ENCODE data around the gene HS3ST5.

Gene HS3ST5

GRCh38 chr6:114144887-114145851 lies 197.7 kb downstream of the HS3ST5 start:
- DNase-seq = no peak

- DNase-seq = no peak
Observed at GRCh38 chr6:114142258-114142657, 200.6 kb downstream of the HS3ST5 start.

- no peak for DNase-seq
Observed at GRCh38 chr6:114140416-114140815, 202.4 kb downstream of the HS3ST5 start.

- no peak for DNase-seq
Observed at GRCh38 chr6:114138577-114139248, 204.1 kb downstream of the HS3ST5 start.

GRCh38 chr6:114135363-114135971 lies 207.4 kb downstream of the HS3ST5 start:
- no peak for DNase-seq

- no peak for DNase-seq
Observed at GRCh38 chr6:114133816-114134215, 209.0 kb downstream of the HS3ST5 start.

GRCh38 chr6:114131945-114132344 lies 210.9 kb downstream of the HS3ST5 start:
- DNase-seq = no peak

- DNase-seq = no peak
Observed at GRCh38 chr6:114125576-114125975, 217.2 kb downstream of the HS3ST5 start.

- no peak for DNase-seq
Observed at GRCh38 chr6:114121913-114122662, 220.7 kb downstream of the HS3ST5 start.

GRCh38 chr6:114119056-114119455 lies 223.8 kb downstream of the HS3ST5 start:
- DNase-seq = no peak

GRCh38 chr6:114115652-114116051 lies 227.2 kb downstream of the HS3ST5 start:
- no peak for DNase-seq

GRCh38 chr6:114108119-114109002 lies 234.5 kb downstream of the HS3ST5 start:
- DNase-seq = peak; percentile 25

- DNase-seq = no peak
Observed at GRCh38 chr6:114106020-114106419, 236.8 kb downstream of the HS3ST5 start.

- DNase-seq = no peak
Observed at GRCh38 chr6:114101255-114101654, 241.6 kb downstream of the HS3ST5 start.

GRCh38 chr6:114100215-114100994 lies 242.4 kb downstream of the HS3ST5 start:
- peak; percentile 44 for DNase-seq

GRCh38 chr6:114096561-114097172 lies 246.2 kb downstream of the HS3ST5 start:
- DNase-seq = peak; percentile 17

GRCh38 chr6:114092943-114093342 lies 249.9 kb downstream of the HS3ST5 start:
- no peak for DNase-seq

GRCh38 chr6:114090626-114091025 lies 252.2 kb downstream of the HS3ST5 start:
- no peak for DNase-seq

GRCh38 chr6:114087496-114087895 lies 255.3 kb downstream of the HS3ST5 start:
- no peak for DNase-seq

GRCh38 chr6:114085211-114085610 lies 257.6 kb downstream of the HS3ST5 start:
- no peak for DNase-seq

All from retina (tissue), 1 donor.